HepG2 (cell line): ENCODE data around the gene FYTTD1. TPM values are rescaled to one million over a fixed set of nuclear protein-coding genes. Genes with fewer than 3 reads are reported as not detected.
A peak's percentile ranks its signal among the peaks of the same experiment; 100 is the strongest.

Experiments used
- AGO1 ChIP-seq: fragments of 200-400 bp; formaldehyde crosslinking; IDR thresholded peaks from 2 replicates; pipeline ENCODE4 v1.6.1; 2017; ENCODE audit warnings: mild to moderate bottlenecking, low read depth, low read length, moderate library complexity; ENCODE audit not compliant: poor library complexity, severe bottlenecking
- CEBPG ChIP-seq: IDR thresholded peaks from 2 replicates; pipeline ENCODE4 v1.6.1; 2016
- FOSL1 ChIP-seq: sonication (generic); formaldehyde crosslinking; IDR thresholded peaks from 2 replicates; pipeline ENCODE4 v1.9.0; 2021; ENCODE audit warnings: missing genetic modification reagents, borderline replicate concordance
- GATAD2A ChIP-seq: IDR thresholded peaks from 2 replicates; pipeline ENCODE4 v1.6.1; 2016
- GFI1 ChIP-seq: sonication (generic); formaldehyde crosslinking; IDR thresholded peaks from 2 replicates; pipeline ENCODE4 v1.5.0; 2020; ENCODE audit warnings: missing genetic modification reagents, mild to moderate bottlenecking, borderline replicate concordance
- HNRNPUL1 ChIP-seq: fragments of 200-400 bp; formaldehyde crosslinking; IDR thresholded peaks from 2 replicates; pipeline ENCODE4 v1.6.1; 2017; ENCODE audit warnings: low read depth, mild to moderate bottlenecking, low read length, moderate library complexity
- KLF9 ChIP-seq: IDR thresholded peaks from 2 replicates; pipeline ENCODE4 v1.6.1; 2016; ENCODE audit warnings: low read depth
- REPIN1 ChIP-seq: sonication (generic); formaldehyde crosslinking; IDR thresholded peaks from 2 replicates; pipeline ENCODE4 v1.8.0; 2022; ENCODE audit warnings: missing genetic modification reagents, low read depth, mild to moderate bottlenecking, borderline replicate concordance
- ZFP62 ChIP-seq: sonication (generic); formaldehyde crosslinking; IDR thresholded peaks from 2 replicates; pipeline ENCODE4 v1.4.0; 2020; ENCODE audit warnings: missing genetic modification reagents
- ZNF354B ChIP-seq: sonication (generic); formaldehyde crosslinking; IDR thresholded peaks from 2 replicates; pipeline ENCODE4 v1.8.0; 2022; ENCODE audit warnings: mild to moderate bottlenecking, missing genetic modification reagents
- ZNF614 ChIP-seq: IDR thresholded peaks from 2 replicates; pipeline ENCODE4 v1.6.1; 2018; ENCODE audit warnings: missing biosample characterization, missing genetic modification reagents, inconsistent platforms, borderline replicate concordance
- ZNF75D ChIP-seq: sonication (generic); formaldehyde crosslinking; IDR thresholded peaks from 2 replicates; pipeline ENCODE4 v1.8.1; 2023; ENCODE audit warnings: missing genetic modification reagents, mild to moderate bottlenecking, borderline replicate concordance
- polyA plus RNA-seq, 8 experiments: library from polyadenylated mRNA; depleted of rRNA in 3 of 8; stranded (reverse) in 7 of 8; unstranded in 1 of 8; fragments of >200 nt; fragmentation: Illumina TruSeq in 4 of 8; extraction: Trizol in 4 of 8; gene quantifications; 2 replicates each; pipeline versions ENCODE4 v1.2.1 to v1.2.3, GENCODE V29; 2011 to 2016; ENCODE audit warnings: low read depth in 4 of 8, missing spikeins in 1 of 8, mixed read lengths in 1 of 8; ENCODE audit not compliant: insufficient read depth in 1 of 8
- total RNA-seq, 5 experiments: library from RNA; depleted of rRNA; stranded (reverse); fragments of >200 nt; fragmentation: Illumina TruSeq; extraction: Trizol; gene quantifications; 2 replicates each; pipeline ENCODE4 v1.2.3, GENCODE V29; 2016; ENCODE audit warnings: low read depth in 1 of 5
- TF ChIP-seq, protein P1 (sequence below): sonication (generic); formaldehyde crosslinking; IDR thresholded peaks from 2 replicates; pipeline ENCODE4 v1.4.0; 2020; ENCODE audit warnings: missing genetic modification reagents, borderline replicate concordance
- TF ChIP-seq, protein P2 (sequence below): fragments of 450-650 bp; IDR thresholded peaks from 2 replicates; pipeline ENCODE4 v1.6.1; 2017
- TF ChIP-seq, protein P3 (sequence below): sonication (generic); formaldehyde crosslinking; conservative IDR thresholded peaks from 2 replicates; pipeline ENCODE4 v1.8.0; 2022; ENCODE audit warnings: low read depth, missing genetic modification reagents
- TF ChIP-seq, protein P4 (sequence below): IDR thresholded peaks from 2 replicates; pipeline ENCODE4 v1.6.1; 2016; ENCODE audit warnings: low read depth, missing genetic modification reagents, missing compliant biosample characterization
- TF ChIP-seq, protein P5 (sequence below): sonication (generic); formaldehyde crosslinking; IDR thresholded peaks from 2 replicates; pipeline ENCODE4 v1.8.1; 2023; ENCODE audit warnings: missing genetic modification reagents, inconsistent platforms, borderline replicate concordance

The FYTTD1 gene
- total and polyA plus RNA-seq, 2 of the 13 experiments (the other 11 are each of a cell fraction or from before 2014, with no cell fraction given) = 6.5 to 28.8 TPM

DNA sequence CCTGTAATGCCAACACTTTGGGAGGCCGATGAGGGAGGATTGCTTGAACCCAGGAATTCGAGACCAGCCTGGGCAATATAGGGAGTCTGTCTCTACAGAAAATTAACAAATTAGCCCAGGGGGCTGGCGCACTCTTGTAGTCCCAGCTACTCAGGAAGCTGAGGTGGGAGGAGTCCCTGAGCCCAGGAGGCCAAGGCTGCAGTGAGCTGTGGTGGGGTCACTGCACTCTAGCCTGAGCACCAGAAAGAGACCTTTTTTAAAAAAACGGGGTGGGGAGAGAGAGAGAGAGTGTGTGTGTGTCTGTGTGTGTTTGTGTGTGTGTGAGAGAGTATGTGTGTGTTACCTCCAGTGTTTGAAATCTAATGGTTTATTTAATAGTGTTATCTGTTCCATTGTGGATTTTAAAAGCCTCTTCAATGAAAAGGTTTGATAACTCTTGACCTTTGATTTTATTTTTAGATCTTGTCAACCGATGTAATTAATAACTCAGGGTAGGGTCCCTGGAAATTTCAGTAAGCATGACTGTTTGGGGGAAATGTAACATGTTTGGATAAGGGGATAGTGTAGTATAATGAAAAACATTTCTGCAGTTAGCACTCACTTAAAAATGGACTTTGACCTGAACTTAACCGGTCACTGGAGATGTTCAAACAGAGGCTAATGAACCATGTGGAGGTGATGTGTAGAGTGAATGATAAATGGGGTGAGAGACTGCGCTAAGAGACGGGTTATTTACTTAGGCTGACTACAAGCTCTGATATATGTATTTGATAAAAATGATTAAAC lies 71.1 kb downstream of the FYTTD1 start (continued):
- TF ChIP-seq, protein P1, sequence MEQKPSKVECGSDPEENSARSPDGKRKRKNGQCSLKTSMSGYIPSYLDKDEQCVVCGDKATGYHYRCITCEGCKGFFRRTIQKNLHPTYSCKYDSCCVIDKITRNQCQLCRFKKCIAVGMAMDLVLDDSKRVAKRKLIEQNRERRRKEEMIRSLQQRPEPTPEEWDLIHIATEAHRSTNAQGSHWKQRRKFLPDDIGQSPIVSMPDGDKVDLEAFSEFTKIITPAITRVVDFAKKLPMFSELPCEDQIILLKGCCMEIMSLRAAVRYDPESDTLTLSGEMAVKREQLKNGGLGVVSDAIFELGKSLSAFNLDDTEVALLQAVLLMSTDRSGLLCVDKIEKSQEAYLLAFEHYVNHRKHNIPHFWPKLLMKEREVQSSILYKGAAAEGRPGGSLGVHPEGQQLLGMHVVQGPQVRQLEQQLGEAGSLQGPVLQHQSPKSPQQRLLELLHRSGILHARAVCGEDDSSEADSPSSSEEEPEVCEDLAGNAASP (CRISPR knock-in tag) = no peak
- TF ChIP-seq, protein P2, sequence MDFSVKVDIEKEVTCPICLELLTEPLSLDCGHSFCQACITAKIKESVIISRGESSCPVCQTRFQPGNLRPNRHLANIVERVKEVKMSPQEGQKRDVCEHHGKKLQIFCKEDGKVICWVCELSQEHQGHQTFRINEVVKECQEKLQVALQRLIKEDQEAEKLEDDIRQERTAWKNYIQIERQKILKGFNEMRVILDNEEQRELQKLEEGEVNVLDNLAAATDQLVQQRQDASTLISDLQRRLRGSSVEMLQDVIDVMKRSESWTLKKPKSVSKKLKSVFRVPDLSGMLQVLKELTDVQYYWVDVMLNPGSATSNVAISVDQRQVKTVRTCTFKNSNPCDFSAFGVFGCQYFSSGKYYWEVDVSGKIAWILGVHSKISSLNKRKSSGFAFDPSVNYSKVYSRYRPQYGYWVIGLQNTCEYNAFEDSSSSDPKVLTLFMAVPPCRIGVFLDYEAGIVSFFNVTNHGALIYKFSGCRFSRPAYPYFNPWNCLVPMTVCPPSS = no peak
- TF ChIP-seq HNRNPUL1 (no peak), GFI1 (CRISPR knock-in tag) (peak; percentile 52; the same call in 1 of the 2 replicates), ZNF614 (CRISPR knock-in tag) (peak; percentile 84; the same call in 1 of the 2 replicates), ZFP62 (no peak), AGO1 (no peak), ZNF75D (no peak), REPIN1 (no peak; the same call in 1 of the 2 replicates), FOSL1 (CRISPR knock-in tag) (no peak), ZNF354B (CRISPR knock-in tag) (no peak), GATAD2A (CRISPR knock-in tag) (peak; percentile 76), KLF9 (CRISPR knock-in tag) (no peak), CEBPG (CRISPR knock-in tag) (no peak)
- TF ChIP-seq, protein P3, sequence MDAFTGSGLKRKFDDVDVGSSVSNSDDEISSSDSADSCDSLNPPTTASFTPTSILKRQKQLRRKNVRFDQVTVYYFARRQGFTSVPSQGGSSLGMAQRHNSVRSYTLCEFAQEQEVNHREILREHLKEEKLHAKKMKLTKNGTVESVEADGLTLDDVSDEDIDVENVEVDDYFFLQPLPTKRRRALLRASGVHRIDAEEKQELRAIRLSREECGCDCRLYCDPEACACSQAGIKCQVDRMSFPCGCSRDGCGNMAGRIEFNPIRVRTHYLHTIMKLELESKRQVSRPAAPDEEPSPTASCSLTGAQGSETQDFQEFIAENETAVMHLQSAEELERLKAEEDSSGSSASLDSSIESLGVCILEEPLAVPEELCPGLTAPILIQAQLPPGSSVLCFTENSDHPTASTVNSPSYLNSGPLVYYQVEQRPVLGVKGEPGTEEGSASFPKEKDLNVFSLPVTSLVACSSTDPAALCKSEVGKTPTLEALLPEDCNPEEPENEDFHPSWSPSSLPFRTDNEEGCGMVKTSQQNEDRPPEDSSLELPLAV = no peak
- TF ChIP-seq, protein P4, sequence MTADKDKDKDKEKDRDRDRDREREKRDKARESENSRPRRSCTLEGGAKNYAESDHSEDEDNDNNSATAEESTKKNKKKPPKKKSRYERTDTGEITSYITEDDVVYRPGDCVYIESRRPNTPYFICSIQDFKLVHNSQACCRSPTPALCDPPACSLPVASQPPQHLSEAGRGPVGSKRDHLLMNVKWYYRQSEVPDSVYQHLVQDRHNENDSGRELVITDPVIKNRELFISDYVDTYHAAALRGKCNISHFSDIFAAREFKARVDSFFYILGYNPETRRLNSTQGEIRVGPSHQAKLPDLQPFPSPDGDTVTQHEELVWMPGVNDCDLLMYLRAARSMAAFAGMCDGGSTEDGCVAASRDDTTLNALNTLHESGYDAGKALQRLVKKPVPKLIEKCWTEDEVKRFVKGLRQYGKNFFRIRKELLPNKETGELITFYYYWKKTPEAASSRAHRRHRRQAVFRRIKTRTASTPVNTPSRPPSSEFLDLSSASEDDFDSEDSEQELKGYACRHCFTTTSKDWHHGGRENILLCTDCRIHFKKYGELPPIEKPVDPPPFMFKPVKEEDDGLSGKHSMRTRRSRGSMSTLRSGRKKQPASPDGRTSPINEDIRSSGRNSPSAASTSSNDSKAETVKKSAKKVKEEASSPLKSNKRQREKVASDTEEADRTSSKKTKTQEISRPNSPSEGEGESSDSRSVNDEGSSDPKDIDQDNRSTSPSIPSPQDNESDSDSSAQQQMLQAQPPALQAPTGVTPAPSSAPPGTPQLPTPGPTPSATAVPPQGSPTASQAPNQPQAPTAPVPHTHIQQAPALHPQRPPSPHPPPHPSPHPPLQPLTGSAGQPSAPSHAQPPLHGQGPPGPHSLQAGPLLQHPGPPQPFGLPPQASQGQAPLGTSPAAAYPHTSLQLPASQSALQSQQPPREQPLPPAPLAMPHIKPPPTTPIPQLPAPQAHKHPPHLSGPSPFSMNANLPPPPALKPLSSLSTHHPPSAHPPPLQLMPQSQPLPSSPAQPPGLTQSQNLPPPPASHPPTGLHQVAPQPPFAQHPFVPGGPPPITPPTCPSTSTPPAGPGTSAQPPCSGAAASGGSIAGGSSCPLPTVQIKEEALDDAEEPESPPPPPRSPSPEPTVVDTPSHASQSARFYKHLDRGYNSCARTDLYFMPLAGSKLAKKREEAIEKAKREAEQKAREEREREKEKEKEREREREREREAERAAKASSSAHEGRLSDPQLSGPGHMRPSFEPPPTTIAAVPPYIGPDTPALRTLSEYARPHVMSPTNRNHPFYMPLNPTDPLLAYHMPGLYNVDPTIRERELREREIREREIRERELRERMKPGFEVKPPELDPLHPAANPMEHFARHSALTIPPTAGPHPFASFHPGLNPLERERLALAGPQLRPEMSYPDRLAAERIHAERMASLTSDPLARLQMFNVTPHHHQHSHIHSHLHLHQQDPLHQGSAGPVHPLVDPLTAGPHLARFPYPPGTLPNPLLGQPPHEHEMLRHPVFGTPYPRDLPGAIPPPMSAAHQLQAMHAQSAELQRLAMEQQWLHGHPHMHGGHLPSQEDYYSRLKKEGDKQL (CRISPR knock-in tag) = peak; percentile 43; the same call in 1 of the 2 replicates
- TF ChIP-seq, protein P5, sequence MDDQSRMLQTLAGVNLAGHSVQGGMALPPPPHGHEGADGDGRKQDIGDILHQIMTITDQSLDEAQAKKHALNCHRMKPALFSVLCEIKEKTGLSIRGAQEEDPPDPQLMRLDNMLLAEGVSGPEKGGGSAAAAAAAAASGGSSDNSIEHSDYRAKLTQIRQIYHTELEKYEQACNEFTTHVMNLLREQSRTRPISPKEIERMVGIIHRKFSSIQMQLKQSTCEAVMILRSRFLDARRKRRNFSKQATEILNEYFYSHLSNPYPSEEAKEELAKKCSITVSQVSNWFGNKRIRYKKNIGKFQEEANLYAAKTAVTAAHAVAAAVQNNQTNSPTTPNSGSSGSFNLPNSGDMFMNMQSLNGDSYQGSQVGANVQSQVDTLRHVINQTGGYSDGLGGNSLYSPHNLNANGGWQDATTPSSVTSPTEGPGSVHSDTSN (CRISPR knock-in tag) = no peak
